ENCODE data around the gene FPR1. TPM values are rescaled to one million over a fixed set of nuclear protein-coding genes. Genes with fewer than 3 reads are reported as not detected.

Gene FPR1
- polyA plus RNA-seq, 3 donors = 372 to 1,265 (median 991) TPM

GRCh38 chr19:51698296-51698695 lies 53.4 kb downstream of the FPR1 start:
- TF ChIP-seq, protein P1, sequence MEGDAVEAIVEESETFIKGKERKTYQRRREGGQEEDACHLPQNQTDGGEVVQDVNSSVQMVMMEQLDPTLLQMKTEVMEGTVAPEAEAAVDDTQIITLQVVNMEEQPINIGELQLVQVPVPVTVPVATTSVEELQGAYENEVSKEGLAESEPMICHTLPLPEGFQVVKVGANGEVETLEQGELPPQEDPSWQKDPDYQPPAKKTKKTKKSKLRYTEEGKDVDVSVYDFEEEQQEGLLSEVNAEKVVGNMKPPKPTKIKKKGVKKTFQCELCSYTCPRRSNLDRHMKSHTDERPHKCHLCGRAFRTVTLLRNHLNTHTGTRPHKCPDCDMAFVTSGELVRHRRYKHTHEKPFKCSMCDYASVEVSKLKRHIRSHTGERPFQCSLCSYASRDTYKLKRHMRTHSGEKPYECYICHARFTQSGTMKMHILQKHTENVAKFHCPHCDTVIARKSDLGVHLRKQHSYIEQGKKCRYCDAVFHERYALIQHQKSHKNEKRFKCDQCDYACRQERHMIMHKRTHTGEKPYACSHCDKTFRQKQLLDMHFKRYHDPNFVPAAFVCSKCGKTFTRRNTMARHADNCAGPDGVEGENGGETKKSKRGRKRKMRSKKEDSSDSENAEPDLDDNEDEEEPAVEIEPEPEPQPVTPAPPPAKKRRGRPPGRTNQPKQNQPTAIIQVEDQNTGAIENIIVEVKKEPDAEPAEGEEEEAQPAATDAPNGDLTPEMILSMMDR (IDR thresholded peaks at IDR 0.05) = no peak
- H3K4me3 ChIP-seq (replicated peaks in 1 of 3; ENCODE audit: low read depth in 2 of 3, low read length in 3 of 3) = no peak overlapping the region
- H3K9ac ChIP-seq (ENCODE audit: insufficient read depth, low read length, poor library complexity, severe bottlenecking) = no peak overlapping the region
- Mint-ChIP-seq H3K36me3 (peaks cover 7 to 15% of the 10 kb centered on the region in 2 donors), H3K4me1 (peaks cover 12% of the 10 kb centered on the region), H3K9me3 (peaks cover 5 to 19% (median 12%) of the 10 kb centered on the region in 7 donors), H3K4me3 (peak overlapping the region in 1 of 2 donors; percentile 32), H3K27ac (no peak overlapping the region), H3K27me3 (ENCODE audit: low read depth in 3 of 3) (peaks cover 49 to 73% (median 65%) of the 10 kb centered on the region in 3 donors)
- no peak for DNase-seq
- H3K27ac ChIP-seq (ENCODE audit: low read depth in 1 of 2, low read length in 2 of 2) = no peak overlapping the region
- H3K4me2 ChIP-seq (replicated peaks; ENCODE audit: extremely low read depth, low read length, poor library complexity, severe bottlenecking) = no peak overlapping the region
- no peaks in the 10 kb centered on the region for H4K20me1 ChIP-seq (ENCODE audit: insufficient read depth, low read length)
- peaks cover 14 to 16% of the 10 kb centered on the region in 2 donors for H3K4me1 ChIP-seq (ENCODE audit: control insufficient read depth in 1 of 2, insufficient read depth in 2 of 2, low read length in 2 of 2)
- no peaks in the 10 kb centered on the region for H3K36me3 ChIP-seq (replicated peaks in 1 of 2; ENCODE audit: control insufficient read depth in 1 of 2, insufficient read depth in 2 of 2, low read length in 2 of 2)
- H3K27me3 ChIP-seq (ENCODE audit: control insufficient read depth in 2 of 2, insufficient read depth in 2 of 2, low read length in 2 of 2) = peaks cover 8 to 47% of the 10 kb centered on the region in 2 donors
- WGBS (ENCODE audit: insufficient coverage) = 96% methylated on average over 5 of the region's 5 CpGs
- no peaks in the 10 kb centered on the region for H3K79me2 ChIP-seq (ENCODE audit: insufficient read depth, low read length)
- intact Hi-C loops (cut with micrococcal nuclease) = no loop called here
- H3K9me3 ChIP-seq (replicated peaks in 1 of 2; ENCODE audit: control insufficient read depth in 1 of 2, insufficient read depth in 1 of 2, low read length in 2 of 2) = peaks cover 0 to 6% of the 10 kb centered on the region in 2 donors
- no peak overlapping the region for H2AFZ ChIP-seq (ENCODE audit: insufficient read depth, low read depth, low read length, poor library complexity, severe bottlenecking)

DNA sequence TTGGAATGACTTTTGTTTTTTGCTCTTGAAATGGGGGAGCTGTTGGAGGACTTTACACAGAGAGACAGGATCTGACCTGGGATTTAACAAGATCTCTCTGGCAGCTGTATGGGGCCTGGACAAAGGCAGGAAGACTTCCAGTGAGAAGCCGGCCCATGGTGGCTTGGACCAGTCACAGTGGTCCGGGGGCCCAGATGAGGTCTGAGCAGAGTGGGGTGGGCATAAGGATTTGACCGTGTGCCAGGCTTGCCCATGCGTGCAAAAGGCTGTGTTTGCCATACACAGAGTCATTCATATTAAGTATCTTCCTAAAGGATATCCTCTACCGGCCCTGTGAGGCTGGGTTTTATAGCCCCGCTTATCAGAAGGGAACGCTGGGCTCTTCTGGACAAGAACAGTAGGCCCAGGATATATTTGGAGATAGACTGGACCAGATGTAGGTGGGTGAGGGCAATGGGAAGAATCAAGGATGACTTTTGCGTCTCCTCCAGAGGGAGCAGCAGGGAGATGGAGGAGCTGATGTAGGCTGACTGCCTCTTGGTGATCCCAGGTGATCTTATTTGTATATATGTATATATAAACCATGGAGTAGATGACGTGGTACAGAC lies 54.4 kb downstream of the FPR1 start:
- Histone ChIP-seq H3K4me1 (ENCODE audit: control insufficient read depth in 1 of 2, insufficient read depth in 2 of 2, low read length in 2 of 2) (peaks cover 4 to 6% of the 10 kb centered on the region in 2 donors), H4K20me1 (ENCODE audit: insufficient read depth, low read length) (no peaks in the 10 kb centered on the region), H3K9ac (ENCODE audit: insufficient read depth, low read length, poor library complexity, severe bottlenecking) (no peak overlapping the region), H3K79me2 (ENCODE audit: insufficient read depth, low read length) (no peaks in the 10 kb centered on the region), H3K4me3 (replicated peaks in 1 of 3; ENCODE audit: low read depth in 2 of 3, low read length in 3 of 3) (no peak overlapping the region), H2AFZ (ENCODE audit: insufficient read depth, low read depth, low read length, poor library complexity, severe bottlenecking) (no peak overlapping the region), H3K36me3 (replicated peaks in 1 of 2; ENCODE audit: control insufficient read depth in 1 of 2, insufficient read depth in 2 of 2, low read length in 2 of 2) (no peaks in the 10 kb centered on the region), H3K27ac (ENCODE audit: low read depth in 1 of 2, low read length in 2 of 2) (no peak overlapping the region), H3K27me3 (ENCODE audit: control insufficient read depth in 2 of 2, insufficient read depth in 2 of 2, low read length in 2 of 2) (peaks cover 0 to 44% of the 10 kb centered on the region in 2 donors), H3K4me2 (replicated peaks; ENCODE audit: extremely low read depth, low read length, poor library complexity, severe bottlenecking) (no peak overlapping the region), H3K9me3 (replicated peaks in 1 of 2; ENCODE audit: control insufficient read depth in 1 of 2, insufficient read depth in 1 of 2, low read length in 2 of 2) (peaks cover 0 to 6% of the 10 kb centered on the region in 2 donors)
- Mint-ChIP-seq H3K9me3 (peaks cover under 1 to 12% (median 4%) of the 10 kb centered on the region in 7 donors), H3K4me1 (peaks cover 2% of the 10 kb centered on the region), H3K36me3 (peaks cover 4 to 9% of the 10 kb centered on the region in 2 donors), H3K27ac (no peak overlapping the region), H3K4me3 (no peak overlapping the region), H3K27me3 (ENCODE audit: low read depth in 3 of 3) (peaks cover 44 to 69% (median 60%) of the 10 kb centered on the region in 3 donors)
- no peak for DNase-seq
- TF ChIP-seq, protein P1 (IDR thresholded peaks at IDR 0.05) = no peak
- intact Hi-C loops (cut with micrococcal nuclease) = no loop called here
- 100% methylated on average over 3 of the region's 9 CpGs for WGBS (ENCODE audit: insufficient coverage)
